ENCODE results near the gene EFS.
A peak's percentile ranks its signal among the peaks of the same experiment; 100 is the strongest.

Gene EFS

GRCh38 chr14:23316300-23316699 lies 48.7 kb downstream of the EFS start:
- no peak overlapping the region for H3K4me3 ChIP-seq (ENCODE audit: low read depth, low read length)
- DNase-seq (ENCODE audit: low read depth, low spot score), result no peak
- in situ Hi-C loops (cut with HindIII; ENCODE audit: low sequenced_read_pairs), result no loop called here
- no peak for TF ChIP-seq CTCF (IDR thresholded peaks at IDR 0.05; ENCODE audit: low read depth, low read length)

GRCh38 chr14:23310546-23310945 lies 54.4 kb downstream of the EFS start:
- in situ Hi-C loops (cut with HindIII; ENCODE audit: low sequenced_read_pairs), result no loop called here

GRCh38 chr14:23308721-23309445 lies 56.1 kb downstream of the EFS start:
- peak overlapping the region; percentile 3 for H3K4me3 ChIP-seq (ENCODE audit: low read depth, low read length)
- in situ Hi-C loops (cut with HindIII; ENCODE audit: low sequenced_read_pairs), result no loop called here
- no peak for TF ChIP-seq CTCF (IDR thresholded peaks at IDR 0.05; ENCODE audit: low read depth, low read length)
- no peak for DNase-seq (ENCODE audit: low read depth, low spot score)

More at GRCh38 chr14:23310546-23310945, 54.4 kb downstream of the EFS start:
- no peak overlapping the region for H3K4me3 ChIP-seq (ENCODE audit: low read depth, low read length)
- TF ChIP-seq CTCF (IDR thresholded peaks at IDR 0.05; ENCODE audit: low read depth, low read length), result no peak
- DNase-seq (ENCODE audit: low read depth, low spot score), result no peak

- no peak for DNase-seq (ENCODE audit: low read depth, low spot score)
- TF ChIP-seq CTCF (IDR thresholded peaks at IDR 0.05; ENCODE audit: low read depth, low read length), result no peak
- H3K4me3 ChIP-seq (ENCODE audit: low read depth, low read length), result peak overlapping the region; percentile 95
- in situ Hi-C loops (cut with HindIII; ENCODE audit: low sequenced_read_pairs), result no loop called here
Observed at GRCh38 chr14:23307687-23308644, 57.0 kb downstream of the EFS start.

GRCh38 chr14:23307146-23307530 lies 57.8 kb downstream of the EFS start:
- DNase-seq (ENCODE audit: low read depth, low spot score), result no peak

More at GRCh38 chr14:23307146-23307530, 57.8 kb downstream of the EFS start:
- peak overlapping the region; percentile 95 for H3K4me3 ChIP-seq (ENCODE audit: low read depth, low read length)
- no peak for TF ChIP-seq CTCF (IDR thresholded peaks at IDR 0.05; ENCODE audit: low read depth, low read length)
- in situ Hi-C loops (cut with HindIII; ENCODE audit: low sequenced_read_pairs), result no loop called here
